COLO829 (cell line): ENCODE measurements around the gene UMODL1.

Source experiments
- DNase-seq: peaks from one replicate; pipeline ENCODE4 v3.0.0; 2012; ENCODE audit warnings: low spot score

Gene UMODL1

GRCh38 chr21:42153046-42153686 is 82.0 kb downstream of the UMODL1 start:
- DNase-seq = no peak

DNA sequence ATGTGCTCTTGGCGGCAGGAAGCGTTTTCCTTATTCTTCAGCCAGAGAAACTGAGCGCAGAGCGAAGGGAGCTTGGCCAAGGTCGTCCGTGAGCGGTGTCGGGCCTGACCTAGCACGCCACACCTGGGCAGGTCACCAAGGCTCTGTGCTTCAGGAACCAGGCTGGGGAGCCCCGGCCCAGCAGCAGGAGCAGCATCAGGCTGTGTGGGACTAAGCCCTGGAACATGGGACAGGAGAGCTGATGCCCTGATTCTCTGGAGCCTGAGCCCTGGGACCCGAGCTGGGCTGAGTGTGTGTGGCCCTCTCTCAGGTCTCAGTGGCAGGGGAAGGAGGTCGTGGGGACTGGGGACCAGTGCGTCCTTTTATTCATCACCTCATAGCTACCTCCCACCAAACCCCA is 82.6 kb downstream of the UMODL1 start:
- no peak for DNase-seq

GRCh38 chr21:42154237-42155044 is 83.3 kb downstream of the UMODL1 start:
- DNase-seq = no peak

- DNase-seq = no peak
These were observed 84.1 kb downstream of the UMODL1 start for GRCh38 chr21:42155045-42155855.

GRCh38 chr21:42156690-42157605 is 85.8 kb downstream of the UMODL1 start:
- DNase-seq = peak; percentile 92

DNA sequence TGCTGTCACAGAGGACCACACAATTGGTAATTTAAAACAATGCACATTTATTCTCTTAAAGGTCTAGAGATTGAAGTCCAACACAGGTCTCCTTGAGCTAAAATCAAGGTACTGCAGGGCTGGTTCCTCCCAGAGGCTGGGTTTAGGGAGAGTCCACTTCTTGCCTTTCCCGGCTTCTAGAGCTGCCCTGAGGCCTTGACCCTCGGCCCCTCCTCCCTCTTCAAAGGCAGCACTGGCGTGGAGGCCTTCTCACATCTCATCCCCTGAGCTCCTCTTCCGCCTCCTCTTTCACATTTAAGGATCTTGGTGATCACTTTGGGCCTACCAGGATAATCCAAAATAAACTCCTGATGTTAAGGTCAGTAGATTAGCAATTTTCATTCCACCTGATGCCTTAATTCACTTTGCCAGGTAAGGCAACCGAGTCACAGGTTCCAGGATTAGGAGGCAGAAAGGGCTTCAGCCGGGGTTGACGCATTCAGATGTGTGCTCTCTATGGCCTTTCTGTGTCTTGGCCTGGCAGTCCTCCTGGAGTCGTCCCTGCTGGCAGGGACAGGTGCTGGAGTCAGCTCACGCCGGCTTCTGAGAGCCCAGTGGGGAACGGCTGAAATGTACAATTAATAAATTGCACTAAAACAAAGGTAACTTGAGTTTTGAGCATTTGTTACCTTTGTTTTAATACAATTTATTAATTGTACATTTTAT is 86.6 kb downstream of the UMODL1 start:
- no peak for DNase-seq

DNA sequence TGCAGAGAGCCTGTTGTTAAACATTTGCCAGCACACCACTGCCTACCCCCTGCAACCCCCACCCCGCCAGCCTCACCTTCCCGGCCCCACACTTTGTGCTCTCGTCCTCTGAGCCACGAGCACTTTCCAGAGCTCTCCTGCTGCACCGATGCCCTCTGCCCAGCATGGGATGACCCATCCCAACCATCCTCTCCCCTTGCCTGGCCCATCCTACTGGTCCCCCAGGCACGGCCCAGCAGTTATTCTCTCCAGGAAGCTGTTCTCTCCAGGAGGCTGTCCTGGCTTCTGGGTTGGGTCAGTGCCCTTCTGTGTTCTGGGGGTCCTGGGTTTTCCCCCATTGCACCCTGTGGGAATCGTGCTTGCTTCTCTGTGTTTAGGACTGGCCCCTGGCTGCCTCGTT is 87.7 kb downstream of the UMODL1 start:
- DNase-seq = no peak

DNA sequence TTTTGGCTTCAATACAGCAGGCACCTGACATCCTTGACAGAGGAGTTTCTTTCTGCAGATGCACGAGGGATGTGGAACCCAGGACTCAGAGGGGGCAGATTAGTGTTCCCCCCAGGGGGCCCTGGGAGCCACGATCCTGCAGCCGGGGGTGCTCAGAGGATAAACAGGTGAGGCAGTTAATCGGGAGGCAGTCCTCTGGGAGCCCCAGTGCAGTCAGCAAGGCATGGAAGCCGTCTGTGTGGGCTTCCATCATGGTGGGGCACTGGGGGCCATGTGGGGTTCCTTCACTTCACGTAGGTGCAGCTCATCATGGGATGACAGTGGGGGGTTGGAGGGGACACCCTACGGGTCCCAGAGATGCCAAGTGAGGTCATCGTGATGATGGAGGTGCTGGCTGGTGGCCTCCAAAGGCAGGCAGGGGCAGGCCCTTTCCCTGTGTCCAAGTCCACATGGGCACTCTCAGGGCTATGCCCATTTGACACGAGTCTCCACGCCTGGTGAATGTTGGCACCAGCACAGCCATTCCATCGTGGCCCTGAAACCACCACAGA is 88.5 kb downstream of the UMODL1 start:
- no peak for DNase-seq

GRCh38 chr21:42160111-42160721 is 89.1 kb downstream of the UMODL1 start:
- DNase-seq = no peak

GRCh38 chr21:42160765-42161164 is 89.6 kb downstream of the UMODL1 start:
- no peak for DNase-seq

DNA sequence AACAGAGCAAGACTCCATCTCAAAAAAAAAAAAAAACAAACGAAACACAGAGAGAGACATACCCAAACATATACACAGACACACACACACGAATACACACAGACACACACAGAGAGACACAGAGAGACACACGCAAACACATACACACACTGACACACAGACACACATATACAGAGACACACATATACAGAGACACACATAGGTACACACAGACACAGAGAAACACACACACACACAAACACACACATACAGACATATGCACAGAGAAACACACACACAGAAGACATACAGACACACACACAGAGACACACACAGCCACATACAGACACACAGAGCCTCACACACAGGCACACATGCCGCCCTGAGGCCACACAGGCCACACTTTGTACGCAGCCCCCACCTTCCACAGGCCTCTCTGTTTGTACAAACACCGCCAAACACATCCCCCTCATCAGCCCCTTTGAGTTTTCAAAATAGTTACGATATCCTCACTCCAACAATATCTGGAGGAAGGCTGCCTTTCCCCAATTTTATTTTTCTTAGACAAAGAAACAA is 90.4 kb downstream of the UMODL1 start:
- DNase-seq = no peak

- DNase-seq = no peak
These were observed 91.0 kb downstream of the UMODL1 start for GRCh38 chr21:42161956-42162681.

DNA sequence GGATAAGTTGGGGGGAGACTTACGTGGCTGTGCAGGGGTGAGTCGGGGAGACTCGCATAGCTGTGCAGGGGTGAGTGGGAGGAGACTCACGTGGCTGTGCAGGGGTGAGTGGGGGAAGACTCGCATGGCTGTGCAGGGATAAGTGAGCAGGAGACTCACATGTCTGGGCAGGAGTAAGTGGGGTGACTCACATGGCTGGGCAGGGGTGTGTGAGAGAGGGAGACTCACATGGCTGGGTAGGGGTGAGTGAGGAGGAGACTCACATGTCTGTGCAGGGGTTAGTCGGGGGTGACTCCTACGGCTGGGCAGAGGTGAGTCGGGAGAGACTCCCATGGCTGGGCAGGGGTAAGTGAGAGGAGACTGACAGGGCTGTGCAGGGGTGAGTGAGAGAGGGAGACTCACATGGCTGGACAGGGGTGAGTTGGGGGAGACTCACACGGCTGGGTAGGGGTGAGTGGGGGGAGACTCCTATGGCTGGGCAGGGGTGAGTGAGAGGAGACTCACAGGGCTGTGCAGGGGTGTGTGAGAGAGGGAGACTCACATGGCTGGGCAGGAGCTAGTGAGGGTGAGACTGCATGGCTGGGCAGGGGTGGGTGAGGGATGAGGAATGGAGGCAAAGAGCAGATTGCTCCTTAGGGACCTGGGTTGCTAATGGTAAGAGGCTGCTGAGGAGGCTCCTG is 91.9 kb downstream of the UMODL1 start:
- no peak for DNase-seq

DNA sequence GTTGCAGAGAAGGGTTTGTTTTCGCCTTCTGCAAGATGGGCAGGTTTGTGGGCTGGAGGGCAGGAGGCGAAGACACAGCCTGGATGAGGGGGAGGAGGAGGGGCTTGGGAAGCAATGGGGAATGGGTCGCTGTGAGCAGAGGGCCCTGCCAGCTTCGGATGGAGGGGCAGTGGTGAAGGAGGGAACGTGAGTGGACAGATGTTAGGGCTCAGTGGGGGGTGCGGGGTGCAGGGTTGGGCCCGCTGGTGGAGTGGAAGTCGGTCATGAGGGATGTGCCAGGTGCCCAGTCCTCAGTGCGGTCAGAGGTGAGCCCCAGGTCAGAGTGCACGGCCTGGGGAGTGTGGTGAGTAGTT is 92.4 kb downstream of the UMODL1 start:
- no peak for DNase-seq

- no peak for DNase-seq
These were observed 93.1 kb downstream of the UMODL1 start for GRCh38 chr21:42164064-42164789.

GRCh38 chr21:42164818-42165217 is 93.7 kb downstream of the UMODL1 start:
- no peak for DNase-seq

GRCh38 chr21:42165901-42166300 is 94.8 kb downstream of the UMODL1 start:
- DNase-seq = no peak

GRCh38 chr21:42169758-42170157 is 98.6 kb downstream of the UMODL1 start:
- no peak for DNase-seq
